Cerebellar cortex (tissue), 1 donor: Measurements from ENCODE around the gene CHORDC1.
A peak's percentile ranks its signal among the peaks of the same experiment; 100 is the strongest.
"Not testable (repeated sequence)": the region's sequence is repeated elsewhere in the genome, so short reads cannot be mapped to it uniquely, and the experiment has no call there.

Source experiments
- DNase-seq: peaks from one replicate; pipeline ENCODE4 v3.0.0-alpha.2; 2015; ENCODE audit warnings: low spot score

CHORDC1 gene

DNA sequence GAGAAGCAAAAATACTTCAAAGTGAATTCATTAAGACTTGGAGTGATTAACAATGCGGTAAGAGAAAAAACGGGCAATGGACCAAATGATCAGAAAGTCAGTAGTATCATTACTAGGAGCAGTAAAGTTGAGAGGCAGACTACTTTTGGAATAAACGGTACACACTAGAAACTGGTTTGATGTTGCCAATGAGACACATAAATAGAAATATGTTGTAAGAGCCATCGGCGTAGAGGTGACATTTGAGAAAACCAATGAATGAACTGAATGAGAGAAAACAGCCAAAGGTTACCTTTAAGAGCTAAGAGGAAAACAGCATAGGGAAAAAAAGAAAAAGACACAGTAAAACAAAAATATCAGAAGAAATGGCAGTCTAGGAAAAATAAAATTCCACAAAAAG, 6.2 kb downstream of the CHORDC1 start:
- no peak for DNase-seq

DNA sequence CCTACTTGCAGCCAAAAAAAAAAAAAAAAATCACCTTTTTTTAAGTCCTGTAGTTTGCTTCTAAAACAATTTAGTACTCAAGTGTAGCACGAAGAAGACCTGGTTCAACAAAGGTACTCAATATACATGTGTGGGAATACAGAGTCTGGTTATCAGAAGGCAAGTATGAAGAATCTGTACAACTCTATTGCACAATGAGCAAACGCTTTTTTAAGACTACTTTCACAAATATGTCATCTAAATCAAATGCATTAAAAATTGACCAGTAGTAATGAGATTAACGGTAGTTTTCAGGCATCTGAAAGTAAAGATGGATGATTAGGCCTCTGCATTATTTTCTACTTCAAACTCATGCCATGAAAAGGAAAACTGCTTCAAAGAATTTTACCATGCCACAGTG, 9.5 kb downstream of the CHORDC1 start:
- DNase-seq, result no peak

DNA sequence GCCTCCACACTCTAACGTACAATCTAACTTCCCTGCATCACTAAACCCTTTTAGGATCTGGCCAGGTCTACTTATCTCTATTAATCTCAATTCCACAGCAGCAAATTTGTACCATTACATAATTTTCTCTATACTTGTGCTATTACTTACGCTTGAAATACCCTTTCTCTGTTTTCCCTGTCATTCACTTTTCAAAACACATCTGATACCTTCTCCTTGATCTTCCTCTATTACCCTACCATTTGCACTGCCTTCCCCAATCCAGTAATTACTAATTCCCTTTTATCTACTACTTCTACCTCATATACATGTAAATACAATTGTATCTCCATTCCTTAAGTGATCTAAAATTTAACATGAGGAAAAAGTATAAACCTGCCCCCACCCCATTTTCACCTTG, 14.0 kb downstream of the CHORDC1 start:
- DNase-seq, result no peak

DNA sequence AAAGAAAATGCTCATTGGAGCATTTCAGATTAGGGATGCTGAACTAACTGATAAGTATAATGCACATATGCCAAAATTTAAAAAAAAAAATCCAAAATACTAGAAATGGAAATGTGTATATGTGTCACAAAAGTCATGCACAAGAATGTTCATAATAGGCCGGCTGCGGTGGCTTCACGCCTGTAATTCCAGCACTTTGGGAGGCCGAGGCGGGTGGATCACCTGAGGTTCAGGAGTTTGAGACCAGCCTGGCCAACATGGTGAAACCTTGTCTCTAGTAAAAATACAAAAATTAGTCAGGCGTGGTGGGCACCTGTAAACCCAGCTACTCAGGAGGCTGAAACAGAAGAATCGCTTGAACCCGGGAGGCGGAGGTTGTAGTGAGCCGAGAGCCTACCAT, 14.9 kb downstream of the CHORDC1 start:
- not testable (repeated sequence) for DNase-seq

DNA sequence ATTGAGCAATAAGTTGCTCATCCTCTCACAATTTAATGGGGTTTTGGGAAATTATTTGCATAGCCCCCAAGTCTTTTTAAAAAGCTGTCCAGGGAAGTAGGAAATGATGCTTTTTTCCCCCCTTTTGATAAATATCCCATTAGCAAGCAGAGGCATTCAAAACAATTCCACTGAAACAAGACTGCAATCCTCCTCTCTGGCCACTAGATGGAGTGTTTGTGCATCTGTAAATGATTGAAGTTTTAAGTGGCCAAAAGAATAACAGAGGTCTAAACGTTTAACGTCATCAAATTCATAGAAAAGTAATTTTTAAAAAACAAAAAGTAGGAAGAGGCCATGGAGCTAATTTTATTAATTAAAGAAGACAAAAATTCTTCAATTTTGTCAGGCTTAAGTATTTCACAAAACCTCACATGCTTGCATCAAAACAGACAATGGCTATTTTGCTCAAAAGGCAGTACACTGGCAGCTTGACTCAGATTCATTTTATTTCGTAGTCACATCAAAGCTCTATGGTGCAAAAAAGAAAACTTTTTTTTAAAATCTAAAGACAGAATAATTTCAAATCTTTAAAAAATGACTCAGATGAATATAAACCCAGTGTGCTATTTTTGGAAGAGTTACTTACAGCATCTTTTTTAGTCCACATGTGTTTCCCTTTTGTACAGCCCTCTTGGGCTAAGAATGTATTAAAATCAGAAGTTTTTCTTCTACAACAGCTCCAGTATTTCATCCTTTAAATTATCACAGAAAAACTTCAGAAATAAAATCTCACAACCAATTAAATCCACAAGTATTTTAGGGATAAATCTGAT, 17.8 kb downstream of the CHORDC1 start:
- peak; percentile 69 for DNase-seq

DNA sequence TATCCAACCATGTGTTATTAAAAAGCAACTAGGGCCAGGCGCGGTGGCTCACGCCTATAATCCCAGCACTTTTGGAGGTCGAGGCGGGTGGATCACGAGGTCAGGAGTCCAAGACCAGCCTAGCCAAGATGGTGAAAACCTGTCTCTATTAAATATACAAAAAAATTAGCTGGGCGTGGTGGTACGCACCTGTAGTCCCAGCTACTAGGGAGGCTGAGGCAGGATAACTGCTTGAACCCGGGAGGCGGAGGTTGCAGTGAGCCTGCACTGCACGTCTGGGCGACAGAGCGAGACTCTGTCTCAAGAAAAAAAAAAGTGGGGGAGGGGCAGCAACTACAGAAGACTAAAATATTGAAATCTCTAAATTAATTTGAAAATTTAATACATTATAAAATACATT, 18.4 kb downstream of the CHORDC1 start:
- DNase-seq, result no peak

DNA sequence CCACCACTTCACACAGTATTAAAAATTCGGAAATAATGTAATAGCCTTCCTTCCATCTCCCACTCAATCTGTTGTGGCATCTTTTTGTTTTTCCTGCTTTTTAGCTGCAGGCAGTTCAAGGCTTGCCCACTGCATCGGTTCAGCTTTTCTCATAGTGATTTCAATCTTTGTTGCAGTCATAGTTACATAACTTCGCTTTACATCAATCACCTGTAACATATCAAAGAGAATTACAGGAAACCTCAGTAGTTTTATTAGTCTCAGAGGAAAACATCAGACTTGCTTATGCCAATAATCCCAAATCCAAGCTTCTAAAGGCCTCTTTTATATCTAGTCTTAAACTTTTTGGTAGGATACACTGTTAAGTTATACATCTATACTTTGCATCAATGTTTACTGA, 20.5 kb downstream of the CHORDC1 start:
- no peak for DNase-seq

DNA sequence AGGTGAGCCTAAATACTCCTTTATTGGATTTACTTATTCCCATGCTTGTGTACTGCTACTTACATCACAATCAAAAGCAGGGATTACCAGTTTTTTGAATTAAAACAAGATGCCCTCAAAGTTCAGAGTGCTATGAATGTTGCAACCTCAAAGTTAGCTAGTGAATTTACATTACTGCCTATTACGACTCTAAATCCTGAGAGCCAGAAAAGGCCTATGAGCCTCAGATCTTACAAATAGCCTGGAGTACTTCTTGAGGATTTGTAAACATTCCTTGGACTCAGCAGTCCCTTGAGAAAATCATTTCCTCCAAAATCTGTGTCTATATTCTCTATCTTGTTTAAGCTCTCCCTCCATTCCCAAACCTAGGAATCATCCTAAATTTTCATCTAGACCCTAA, 25.5 kb downstream of the CHORDC1 start:
- DNase-seq, result no peak

DNA sequence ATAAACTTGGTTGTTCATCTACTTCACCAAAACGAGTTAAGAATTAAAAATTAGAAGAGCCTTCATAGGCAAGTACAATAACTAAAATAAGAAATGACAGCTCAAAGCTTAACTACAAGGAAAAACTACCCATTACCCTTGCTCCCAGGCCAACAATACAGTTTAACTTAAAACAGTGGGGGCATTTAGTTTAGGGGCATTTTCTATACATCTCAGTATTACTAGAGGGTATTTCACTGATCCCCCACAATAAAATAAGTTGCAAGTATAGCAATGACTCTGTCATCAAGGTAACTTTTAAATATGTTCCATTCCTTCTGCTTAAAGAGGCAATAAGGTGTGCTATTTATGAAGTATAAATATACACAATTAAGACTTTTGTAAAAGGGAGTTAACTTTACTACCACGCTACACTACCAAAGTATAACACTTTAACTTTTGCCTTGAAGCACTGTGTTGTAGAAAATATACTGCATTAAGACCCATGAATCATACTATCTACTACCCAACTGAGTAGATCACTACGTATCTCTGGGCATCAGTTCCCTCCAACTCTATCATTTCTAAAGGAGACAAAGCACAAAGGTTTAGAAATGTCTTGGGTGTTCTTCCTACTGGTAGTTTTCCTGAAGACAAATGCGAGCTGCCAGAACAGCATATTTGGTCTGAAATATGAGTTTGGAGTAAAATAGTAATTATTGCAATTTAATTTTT, 29.8 kb downstream of the CHORDC1 start:
- DNase-seq, result no peak

DNA sequence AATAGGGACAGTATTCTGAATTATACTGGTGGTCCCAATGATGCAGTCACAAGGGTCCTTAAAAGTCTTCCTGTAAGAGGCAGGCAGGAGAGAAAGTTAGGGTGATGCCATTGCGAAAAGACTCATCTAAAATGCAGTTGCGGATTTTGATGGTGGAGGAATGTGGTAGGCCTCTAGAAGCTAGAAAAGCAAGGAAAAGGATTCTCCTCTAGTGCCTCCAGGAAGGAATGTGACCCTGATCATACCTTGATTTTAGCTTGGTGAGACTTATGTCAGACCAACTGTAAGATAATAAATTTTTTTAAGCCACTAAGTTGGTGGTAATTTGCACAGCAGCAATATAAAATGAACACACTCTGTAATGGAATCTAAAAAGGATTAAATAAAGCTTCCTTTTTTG, 33.8 kb downstream of the CHORDC1 start:
- DNase-seq, result no peak

DNA sequence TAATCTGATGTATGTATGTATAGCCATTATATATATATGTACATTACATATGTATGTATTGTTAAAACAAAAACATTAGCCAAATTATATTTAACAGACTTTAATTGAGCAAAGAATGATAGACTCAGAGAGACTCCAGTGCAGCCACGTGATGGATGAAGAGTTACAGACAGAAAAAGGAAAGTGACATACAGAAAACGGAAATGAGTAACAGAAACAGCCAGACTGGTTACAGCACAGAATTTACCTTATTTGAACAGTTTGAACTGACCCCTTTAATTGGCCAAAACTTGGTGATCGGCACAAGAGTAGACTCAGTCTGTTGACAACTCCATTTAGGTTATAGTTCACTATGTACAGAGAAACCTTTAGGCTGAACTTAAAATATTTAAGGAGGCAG, 35.0 kb downstream of the CHORDC1 start:
- no peak for DNase-seq

DNA sequence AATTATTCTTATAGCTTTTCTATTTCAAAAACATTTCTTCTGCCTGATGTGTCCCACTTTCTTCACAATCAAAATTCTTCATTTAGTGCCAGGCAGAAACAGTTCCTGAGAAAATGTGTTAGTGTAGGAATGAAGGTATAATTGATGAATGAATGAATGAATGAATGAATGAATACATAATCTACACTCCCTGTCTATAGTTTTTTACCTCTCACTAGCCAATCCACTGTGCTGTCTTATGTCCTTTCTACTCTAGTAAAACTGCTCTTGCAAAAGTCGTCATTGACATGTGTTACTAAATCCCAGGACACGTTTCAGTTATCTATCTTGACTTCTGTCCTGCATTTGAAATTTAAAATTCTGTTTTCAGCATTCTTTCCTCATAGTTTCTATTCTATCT, 42.9 kb downstream of the CHORDC1 start:
- DNase-seq, result no peak

DNA sequence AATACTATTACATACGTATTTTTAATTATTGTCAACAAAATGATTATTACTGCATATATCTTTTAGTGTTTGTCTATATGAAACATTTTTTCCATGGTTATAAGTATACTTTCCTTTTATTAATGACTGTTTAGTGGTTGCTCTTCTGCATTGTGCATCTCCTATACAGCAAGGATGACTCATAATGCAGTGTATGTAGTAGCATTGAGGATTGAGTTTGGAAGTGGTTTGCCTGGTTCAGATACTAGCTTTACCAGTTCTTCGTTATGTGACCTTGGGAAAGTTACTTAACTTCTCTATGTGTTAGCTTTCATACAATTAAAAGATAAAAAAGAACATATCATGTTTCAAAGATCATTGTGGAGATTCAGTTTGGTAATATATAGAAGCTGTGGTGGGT, 44.1 kb downstream of the CHORDC1 start:
- no peak for DNase-seq

DNA sequence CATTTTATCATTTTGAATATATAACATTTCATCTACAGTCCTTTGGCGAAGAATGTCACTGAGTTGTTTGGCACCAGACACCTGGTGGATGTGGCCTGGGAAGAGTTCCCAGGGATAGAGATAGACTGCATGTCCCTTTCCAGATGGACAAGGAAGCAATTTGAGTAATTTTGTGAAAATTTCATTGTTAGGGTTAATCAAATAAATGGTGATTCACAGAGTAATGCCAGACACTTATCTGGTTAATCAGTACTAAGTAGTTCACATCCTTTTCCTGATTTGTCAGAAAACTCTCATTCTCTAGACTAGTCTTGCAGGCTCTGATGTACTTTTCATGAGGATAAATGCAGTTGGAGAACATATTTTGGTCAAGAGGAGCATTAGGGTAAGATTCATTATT, 46.8 kb downstream of the CHORDC1 start:
- no peak for DNase-seq

DNA sequence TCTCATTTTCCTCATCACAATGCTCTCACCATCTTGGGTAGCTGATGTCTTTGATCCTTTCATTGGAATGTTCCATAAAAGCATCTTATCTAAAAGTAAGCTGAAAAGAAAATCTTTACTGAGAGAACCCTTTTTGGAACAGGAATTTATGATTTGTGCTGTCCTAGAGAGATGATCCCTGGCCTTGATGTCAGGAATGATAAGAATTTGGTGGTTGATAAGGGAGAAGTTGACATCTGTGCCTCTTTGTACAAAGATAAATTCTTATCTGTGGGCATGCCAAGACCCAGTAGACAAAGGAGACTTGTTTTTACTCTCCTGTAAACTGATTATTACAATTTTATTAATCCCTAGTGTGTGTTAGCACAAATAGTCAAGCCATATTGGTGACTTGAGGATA, 51.5 kb downstream of the CHORDC1 start:
- no peak for DNase-seq

DNA sequence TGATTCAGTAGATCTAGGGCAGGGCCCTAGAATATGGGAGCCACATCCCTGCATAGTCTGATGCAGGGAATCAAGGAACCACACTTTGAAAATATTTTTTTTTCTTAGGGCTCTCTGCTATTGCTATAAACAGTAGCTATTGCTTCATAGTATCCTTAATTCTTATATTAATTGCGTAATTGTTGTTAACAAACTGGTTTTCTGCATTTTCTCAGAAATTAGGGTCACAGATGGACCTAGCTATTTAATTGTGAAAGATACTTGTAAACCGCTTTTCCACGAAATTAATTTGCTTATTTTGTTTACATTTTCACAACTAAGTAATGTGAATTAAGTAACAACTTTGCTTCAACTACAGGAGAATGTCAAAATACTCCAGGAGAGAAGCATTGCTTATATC, 54.3 kb downstream of the CHORDC1 start:
- DNase-seq, result no peak

DNA sequence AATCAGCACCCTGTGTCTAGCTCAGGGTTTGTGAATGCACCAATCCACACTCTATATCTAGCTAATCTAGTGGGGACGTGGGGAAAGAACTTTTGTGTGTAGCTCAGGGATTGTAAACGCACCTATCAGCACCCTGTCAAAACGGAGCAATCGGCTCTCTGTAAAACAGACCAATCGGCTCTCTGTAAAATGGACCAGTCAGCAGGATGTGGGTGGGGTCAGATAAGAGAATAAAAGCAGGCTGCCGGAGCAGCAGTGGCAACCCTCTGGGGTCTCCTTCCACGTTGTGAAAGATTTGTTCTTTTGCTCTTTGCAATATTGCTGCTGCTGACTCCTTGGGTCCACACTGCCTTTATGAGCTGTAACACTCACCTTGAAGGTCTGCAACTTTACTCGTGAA, 55.1 kb downstream of the CHORDC1 start:
- DNase-seq, result not testable (repeated sequence)

DNA sequence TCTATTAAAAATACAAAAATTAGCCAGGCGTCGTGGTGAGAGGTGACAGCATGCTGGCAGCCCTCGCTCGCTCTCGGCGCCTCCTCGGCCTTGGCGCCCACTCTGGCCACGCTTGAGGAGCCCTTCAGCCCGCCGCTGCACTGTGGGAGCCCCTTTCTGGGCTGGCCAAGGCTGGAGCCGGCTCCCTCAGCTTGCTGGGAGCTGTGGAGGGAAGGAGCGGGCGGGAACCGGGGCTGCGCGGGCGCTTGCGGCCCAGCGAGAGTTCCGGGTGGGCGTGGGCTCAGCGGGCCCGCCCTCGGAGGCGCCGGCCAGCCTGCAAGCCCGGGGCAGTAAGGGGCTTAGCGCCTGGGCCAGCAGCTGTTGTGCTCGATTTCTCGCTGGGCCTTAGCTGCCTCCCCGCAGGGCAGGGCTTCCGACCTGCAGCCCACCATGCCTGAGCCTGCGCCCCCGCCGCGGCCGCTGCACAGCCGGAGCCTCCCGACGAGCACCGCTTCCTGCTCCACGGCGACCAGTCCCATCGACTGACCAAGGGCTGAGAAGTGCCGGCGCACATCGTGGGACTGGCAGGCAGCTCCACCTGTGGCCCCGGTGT, 55.8 kb downstream of the CHORDC1 start:
- DNase-seq, result not testable (repeated sequence)
